HL-60 (cell line): ENCODE measurements around the gene TRIM43B.
"Not testable (repeated sequence)": the region's sequence is repeated elsewhere in the genome, so short reads cannot be mapped to it uniquely, and the experiment has no call there.

ENCODE experiments used
- DNase-seq, 2 experiments: peaks; one replicate each; pipeline ENCODE4 v3.0.0-alpha.2; 2010 to 2020; ENCODE audit warnings: low read depth in 1 of 2, low spot score in 1 of 2
- H3K27ac ChIP-seq: fragments of 250-450 bp; sonication (Bioruptor Pico); replicated peaks from 2 replicates; pipeline ENCODE4 v1.5.1; 2020; ENCODE audit warnings: mild to moderate bottlenecking, moderate library complexity
- H3K27me3 ChIP-seq: fragments of 250-450 bp; sonication (Bioruptor Pico); 2 replicates; pipeline ENCODE4 v1.5.1; 2021; ENCODE audit warnings: mild to moderate bottlenecking, moderate library complexity; ENCODE audit not compliant: insufficient read depth, poor library complexity, severe bottlenecking
- H3K4me3 ChIP-seq: replicated peaks from 2 replicates; pipeline ENCODE4 v1.5.1; 2011; ENCODE audit warnings: mild to moderate bottlenecking, control low read depth, low read length; ENCODE audit not compliant: insufficient read depth
- GABPA ChIP-seq: IDR thresholded peaks from 2 replicates; pipeline ENCODE4 v1.6.1; 2012; ENCODE audit warnings: low read depth
- REST ChIP-seq: IDR thresholded peaks from 2 replicates; pipeline ENCODE4 v1.6.1; 2012; ENCODE audit warnings: low read depth; ENCODE audit not compliant: insufficient replicate concordance
- SPI1 ChIP-seq: IDR thresholded peaks from 2 replicates; pipeline ENCODE4 v1.6.1; 2012; ENCODE audit warnings: low read depth, mild to moderate bottlenecking, borderline replicate concordance

The TRIM43B gene

DNA sequence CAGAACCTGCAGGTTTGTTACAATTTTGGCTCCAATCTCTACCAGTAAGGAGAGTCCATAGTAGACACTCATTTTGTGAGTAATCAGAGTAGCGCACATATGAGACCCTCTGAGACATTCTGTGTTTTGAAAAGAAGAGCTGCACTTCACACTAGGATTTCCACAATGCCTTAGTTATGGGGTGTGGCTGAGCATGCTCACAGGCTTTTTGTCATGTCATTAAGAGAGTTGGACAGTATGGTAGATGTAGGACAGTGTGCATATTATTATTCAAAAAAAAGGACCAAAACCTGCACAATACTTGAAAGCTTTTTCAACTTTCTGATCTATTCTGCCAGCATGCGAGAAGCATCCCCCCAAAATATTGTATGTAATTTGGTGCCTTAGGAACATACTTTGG lies 24.9 kb upstream of the TRIM43B start:
- no peak overlapping the region for H3K27ac ChIP-seq
- no peak for TF ChIP-seq GABPA
- no peak overlapping the region for H3K4me3 ChIP-seq
- DNase-seq: no peak
- H3K27me3 ChIP-seq: peaks cover 3% of the 10 kb centered on the region

DNA sequence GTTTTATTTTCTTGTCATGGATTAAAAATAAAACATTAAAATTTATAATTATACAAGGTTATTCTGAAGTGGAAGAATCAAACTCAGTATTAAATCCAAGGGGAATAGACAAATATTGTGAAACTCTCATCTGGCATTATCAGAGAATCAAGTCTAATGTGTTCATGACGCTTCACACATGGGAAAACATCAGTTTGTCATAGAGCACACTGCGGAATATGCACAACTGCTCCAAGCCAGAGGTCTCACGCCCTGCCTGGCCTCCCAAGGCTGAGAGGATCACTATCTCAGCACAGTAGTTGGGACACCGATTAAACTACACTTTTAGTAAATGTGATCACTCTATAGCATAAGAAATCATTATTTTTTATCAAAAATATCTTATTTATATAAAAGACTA lies 20.7 kb upstream of the TRIM43B start:
- H3K27ac ChIP-seq: no peak overlapping the region
- DNase-seq: no peak
- no peak for TF ChIP-seq GABPA
- H3K27me3 ChIP-seq: peaks cover 3% of the 10 kb centered on the region
- no peak overlapping the region for H3K4me3 ChIP-seq

DNA sequence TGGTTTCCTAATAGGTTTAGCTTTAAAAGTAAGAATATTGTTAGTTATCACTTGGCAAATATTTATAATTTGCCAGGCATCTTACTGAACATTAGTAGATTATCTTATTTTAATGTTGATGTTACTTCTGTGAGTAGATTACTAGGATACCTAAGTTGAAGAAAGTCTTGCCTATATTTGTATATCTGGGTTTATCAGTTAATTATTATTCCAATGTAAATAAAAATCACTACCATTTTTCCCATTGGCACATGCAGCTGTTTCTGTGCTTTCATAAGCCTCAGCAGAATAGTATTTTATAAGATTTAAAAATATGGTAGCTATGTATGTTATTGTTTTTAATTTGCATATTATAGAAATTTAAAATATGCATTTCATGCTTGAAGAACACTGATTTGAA lies 16.3 kb upstream of the TRIM43B start:
- TF ChIP-seq REST: no peak
- TF ChIP-seq SPI1: no peak
- DNase-seq: no peak
- H3K27me3 ChIP-seq: peaks cover 3% of the 10 kb centered on the region
- no peak overlapping the region for H3K27ac ChIP-seq
- no peak overlapping the region for H3K4me3 ChIP-seq

DNA sequence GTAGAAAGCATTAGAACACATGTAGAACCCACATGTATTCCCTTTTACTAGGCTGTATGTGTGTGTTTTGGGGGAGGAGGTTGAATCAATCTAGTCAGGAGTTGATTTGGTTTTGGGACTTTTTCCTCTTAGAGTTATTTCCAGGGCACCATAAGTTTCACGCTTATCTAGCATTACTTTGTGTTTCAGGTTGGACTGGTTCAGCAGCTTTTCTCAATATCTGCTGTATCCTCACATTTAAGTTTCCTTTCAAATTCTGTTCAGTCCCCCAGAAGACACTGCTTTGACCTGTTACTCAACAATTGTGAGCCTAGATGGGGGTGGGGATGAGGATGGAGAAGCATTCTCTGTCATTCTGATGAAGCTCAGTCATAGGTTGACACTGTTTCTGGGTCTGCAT lies 7.5 kb upstream of the TRIM43B start:
- H3K27me3 ChIP-seq, H3K27ac ChIP-seq, H3K4me3 ChIP-seq, DNase-seq: not testable (repeated sequence)

- not testable (repeated sequence) for H3K27ac ChIP-seq, H3K4me3 ChIP-seq, H3K27me3 ChIP-seq, DNase-seq
Measured at GRCh38 chr2:95475025-95475424, 9.5 kb downstream of the TRIM43B start.

- not testable (repeated sequence) for DNase-seq, H3K4me3 ChIP-seq, H3K27ac ChIP-seq, H3K27me3 ChIP-seq
Measured at GRCh38 chr2:95467984-95468383, 16.6 kb downstream of the TRIM43B start.

DNA sequence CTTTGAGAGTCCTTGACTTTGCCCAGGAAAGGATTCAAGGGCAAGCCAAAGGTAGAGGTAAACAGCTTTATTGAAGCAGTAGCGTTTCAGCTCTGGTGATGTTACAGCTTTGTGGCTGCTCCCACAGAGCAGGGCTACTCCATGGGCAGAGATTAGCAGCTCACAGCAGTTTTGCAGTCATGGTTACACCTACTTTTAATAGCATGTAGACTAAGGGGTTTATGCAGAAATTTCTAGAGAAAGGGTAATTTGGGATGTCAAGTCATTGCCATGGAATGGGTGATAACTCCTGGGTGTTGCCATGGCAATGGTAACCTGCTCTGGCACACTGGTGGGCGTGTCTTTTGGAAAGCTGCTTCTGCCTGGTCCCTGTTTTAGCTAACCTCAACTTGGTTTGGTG lies 18.0 kb downstream of the TRIM43B start:
- not testable (repeated sequence) for H3K4me3 ChIP-seq, DNase-seq, H3K27ac ChIP-seq, H3K27me3 ChIP-seq

- not testable (repeated sequence) for H3K4me3 ChIP-seq, H3K27me3 ChIP-seq, DNase-seq, H3K27ac ChIP-seq
Measured at GRCh38 chr2:95463292-95463691, 21.3 kb downstream of the TRIM43B start.

DNA sequence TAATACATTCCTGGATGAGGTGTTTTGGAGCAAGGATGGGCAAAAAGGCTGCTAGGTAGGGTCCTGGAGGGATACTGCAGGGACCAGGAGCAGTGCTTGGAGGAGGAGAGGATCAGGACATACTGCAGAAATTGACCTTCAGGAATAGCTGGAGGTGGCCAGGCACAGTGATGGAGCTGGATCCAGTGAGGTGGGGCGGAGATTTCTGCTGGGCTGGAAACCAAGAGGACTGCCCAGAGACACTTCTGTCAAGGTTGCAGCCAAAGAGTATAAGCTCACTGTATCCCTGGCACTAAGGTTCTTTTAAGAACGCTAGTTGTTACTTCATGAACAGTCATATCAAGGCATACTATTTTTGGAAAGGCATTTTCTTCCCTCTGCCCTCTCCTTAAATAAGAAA lies 39.2 kb downstream of the TRIM43B start:
- H3K27ac ChIP-seq: not testable (repeated sequence)

DNA sequence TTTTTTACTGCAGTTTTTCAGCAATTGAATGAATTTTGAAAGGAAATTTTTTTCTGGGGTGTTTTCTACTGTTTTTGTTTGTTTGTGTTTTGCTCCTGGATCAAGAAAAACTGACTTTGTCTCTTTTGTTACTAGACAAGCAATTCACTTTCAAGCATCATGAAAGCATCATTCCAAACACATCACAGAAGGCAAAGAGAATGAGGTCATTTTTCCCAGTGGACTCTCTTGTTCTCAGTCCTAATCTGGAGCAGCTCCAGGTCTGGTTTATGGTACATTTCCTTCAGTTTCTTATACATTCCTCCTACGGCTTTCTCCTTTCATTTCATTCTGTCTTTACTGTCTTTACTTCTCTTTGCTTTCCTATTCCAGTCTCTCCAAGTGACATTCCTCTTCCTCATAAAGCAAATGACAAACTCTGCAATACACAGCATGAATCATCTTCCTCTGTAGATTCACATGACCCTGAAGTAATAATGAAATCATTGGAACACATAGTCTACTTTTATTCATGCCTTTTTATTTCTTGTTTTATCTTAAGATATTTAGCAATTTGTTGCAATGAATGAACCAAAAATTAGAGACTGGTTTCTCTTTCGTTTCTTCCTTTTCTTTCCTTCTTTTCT lies 42.0 kb downstream of the TRIM43B start:
- not testable (repeated sequence) for H3K27me3 ChIP-seq, DNase-seq, H3K27ac ChIP-seq, H3K4me3 ChIP-seq

More for the DNA sequence above, 39.2 kb downstream of the TRIM43B start:
- H3K4me3 ChIP-seq, DNase-seq, H3K27me3 ChIP-seq: not testable (repeated sequence)

DNA sequence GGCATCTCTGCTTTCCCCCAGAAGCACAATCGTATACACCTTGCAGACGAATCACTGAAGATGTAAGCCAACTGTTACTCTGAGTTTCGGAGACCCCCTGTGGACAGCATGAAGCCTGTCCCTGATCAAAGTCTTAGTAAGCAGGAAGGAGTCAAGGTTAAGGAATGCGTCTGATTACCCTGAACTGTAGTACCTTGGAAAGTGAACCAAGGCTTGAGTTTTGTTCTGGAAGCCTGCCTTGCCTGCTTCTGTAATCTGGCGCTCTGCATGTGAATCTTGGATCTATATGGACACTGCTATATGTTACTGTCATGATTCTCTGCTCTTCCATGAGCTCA lies 48.7 kb downstream of the TRIM43B start:
- not testable (repeated sequence) for DNase-seq, H3K4me3 ChIP-seq, H3K27ac ChIP-seq, H3K27me3 ChIP-seq

GRCh38 chr2:95435162-95435871 lies 49.2 kb downstream of the TRIM43B start:
- not testable (repeated sequence) for DNase-seq, H3K4me3 ChIP-seq, H3K27me3 ChIP-seq, H3K27ac ChIP-seq

GRCh38 chr2:95434507-95435076 lies 50.0 kb downstream of the TRIM43B start:
- not testable (repeated sequence) for H3K4me3 ChIP-seq, DNase-seq, H3K27me3 ChIP-seq, H3K27ac ChIP-seq
